ENCODE measurements around the gene CD36.

The CD36 gene

GRCh38 chr7:80629023-80629422 lies 9.4 kb upstream of the CD36 start:
- DNase-seq = no peak

- no peak for DNase-seq
Measured at GRCh38 chr7:80630608-80631405, 7.6 kb upstream of the CD36 start.

GRCh38 chr7:80631421-80631820 lies 7.0 kb upstream of the CD36 start:
- no peak for DNase-seq

GRCh38 chr7:80632139-80632538 lies 6.3 kb upstream of the CD36 start:
- DNase-seq = no peak

GRCh38 chr7:80632819-80633218 lies 5.6 kb upstream of the CD36 start:
- DNase-seq = no peak

- no peak for DNase-seq
Measured at GRCh38 chr7:80634505-80634904, 3.9 kb upstream of the CD36 start.

GRCh38 chr7:80635533-80635932 lies 2.9 kb upstream of the CD36 start:
- no peak for DNase-seq

- no peak for DNase-seq
Measured at GRCh38 chr7:80635998-80636397, 2.4 kb upstream of the CD36 start.

- no peak for DNase-seq
Measured at GRCh38 chr7:80636709-80637108, 1.7 kb upstream of the CD36 start.

GRCh38 chr7:80637454-80637853 lies 988 bp upstream of the CD36 start:
- DNase-seq = no peak

- no peak for DNase-seq
Measured at GRCh38 chr7:80639011-80639410, 569 bp downstream of the CD36 start.

- no peak for DNase-seq
Measured at GRCh38 chr7:80640846-80641245, 2.4 kb downstream of the CD36 start.

- no peak for DNase-seq
Measured at GRCh38 chr7:80641548-80641947, 3.1 kb downstream of the CD36 start.

- no peak for DNase-seq
Measured at GRCh38 chr7:80642871-80643270, 4.4 kb downstream of the CD36 start.

GRCh38 chr7:80643336-80643915 lies 5.0 kb downstream of the CD36 start:
- DNase-seq = no peak

- DNase-seq = no peak
Measured at GRCh38 chr7:80644054-80644453, 5.6 kb downstream of the CD36 start.

GRCh38 chr7:80646083-80646865 lies 7.8 kb downstream of the CD36 start:
- DNase-seq = no peak

GRCh38 chr7:80647436-80647835 lies 9.0 kb downstream of the CD36 start:
- DNase-seq = no peak

GRCh38 chr7:80648031-80648600 lies 9.7 kb downstream of the CD36 start:
- no peak for DNase-seq

- no peak for DNase-seq
Measured at GRCh38 chr7:80649011-80649410, 10.6 kb downstream of the CD36 start.

- no peak for DNase-seq
Measured at GRCh38 chr7:80650030-80650429, 11.6 kb downstream of the CD36 start.

GRCh38 chr7:80651471-80651870 lies 13.0 kb downstream of the CD36 start:
- DNase-seq = no peak

GRCh38 chr7:80653244-80653643 lies 14.8 kb downstream of the CD36 start:
- DNase-seq = no peak

GRCh38 chr7:80654887-80655340 lies 16.5 kb downstream of the CD36 start:
- no peak for DNase-seq
